GM10248 (cell line): ENCODE results near the gene CYP2A6.

Source experiments
- CTCF ChIA-PET: fragments of 300-600 bp; sonication (Branson Sonifier 250); formaldehyde crosslinking; extraction: SDS; loops from one replicate; lab custom pipeline; 2021; ENCODE audit warnings: antibody characterized with exemption; lab: Yijun Ruan, JAX
- POLR2A ChIA-PET: fragments of 350-650 bp; sonication (Branson Sonifier 250); formaldehyde crosslinking; extraction: SDS; loops from one replicate; lab custom pipeline; 2020; ENCODE audit warnings: antibody characterized with exemption; lab: Yijun Ruan, JAX
- DNase-seq: peaks from one replicate; pipeline ENCODE4 v3.0.0; 2012; ENCODE audit errors: extremely low spot score
- TF ChIP-seq, protein P1 (sequence below): IDR thresholded peaks from 2 replicates; pipeline ENCODE4 v1.5.1; 2012; ENCODE audit warnings: mild to moderate bottlenecking, low read depth; ENCODE audit errors: extremely low read depth, missing control alignments, control extremely low read depth

CYP2A6 gene

DNA sequence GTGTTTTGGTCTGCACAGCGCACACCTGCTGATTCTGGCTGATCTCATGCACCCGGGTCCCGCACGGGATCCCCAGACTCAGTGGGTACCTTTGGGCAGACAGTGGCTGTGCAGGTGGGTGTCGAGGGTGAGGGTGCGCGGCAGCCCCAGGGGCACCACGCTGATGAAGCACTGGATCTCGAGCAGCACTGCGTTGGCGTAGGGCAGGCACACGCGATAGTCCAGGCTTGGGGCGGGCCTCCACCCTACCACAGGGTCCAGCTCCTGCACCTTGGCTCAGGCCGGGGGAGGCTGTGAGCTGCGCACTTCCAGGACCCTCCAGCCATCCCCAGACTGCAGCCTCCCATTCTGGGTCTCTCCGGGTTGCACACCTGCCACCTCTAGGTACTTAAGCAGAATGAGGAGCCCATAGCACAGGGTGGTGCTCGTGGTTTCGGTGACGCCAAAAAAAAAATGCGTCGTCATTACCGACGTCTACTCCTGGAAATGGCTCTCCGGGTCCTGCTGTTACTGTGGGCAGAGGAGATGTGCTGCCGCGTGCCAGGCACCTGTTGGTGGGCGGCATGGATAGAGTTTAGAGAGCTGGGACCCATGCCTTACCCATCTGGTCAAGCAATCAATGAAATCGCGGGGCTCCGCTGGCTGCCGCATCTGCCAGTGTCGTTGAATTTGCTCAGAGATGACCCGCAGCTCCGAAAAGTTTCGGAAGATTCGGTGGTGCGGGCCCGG lies 40.7 kb downstream of the CYP2A6 start:
- TF ChIP-seq, protein P1, sequence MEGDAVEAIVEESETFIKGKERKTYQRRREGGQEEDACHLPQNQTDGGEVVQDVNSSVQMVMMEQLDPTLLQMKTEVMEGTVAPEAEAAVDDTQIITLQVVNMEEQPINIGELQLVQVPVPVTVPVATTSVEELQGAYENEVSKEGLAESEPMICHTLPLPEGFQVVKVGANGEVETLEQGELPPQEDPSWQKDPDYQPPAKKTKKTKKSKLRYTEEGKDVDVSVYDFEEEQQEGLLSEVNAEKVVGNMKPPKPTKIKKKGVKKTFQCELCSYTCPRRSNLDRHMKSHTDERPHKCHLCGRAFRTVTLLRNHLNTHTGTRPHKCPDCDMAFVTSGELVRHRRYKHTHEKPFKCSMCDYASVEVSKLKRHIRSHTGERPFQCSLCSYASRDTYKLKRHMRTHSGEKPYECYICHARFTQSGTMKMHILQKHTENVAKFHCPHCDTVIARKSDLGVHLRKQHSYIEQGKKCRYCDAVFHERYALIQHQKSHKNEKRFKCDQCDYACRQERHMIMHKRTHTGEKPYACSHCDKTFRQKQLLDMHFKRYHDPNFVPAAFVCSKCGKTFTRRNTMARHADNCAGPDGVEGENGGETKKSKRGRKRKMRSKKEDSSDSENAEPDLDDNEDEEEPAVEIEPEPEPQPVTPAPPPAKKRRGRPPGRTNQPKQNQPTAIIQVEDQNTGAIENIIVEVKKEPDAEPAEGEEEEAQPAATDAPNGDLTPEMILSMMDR: no peak
- ChIA-PET POLR2A (no interaction called here), CTCF (interaction anchor here (0.8 to 2.2 kb wide), 3 partner anchors 10 to 146 kb away, joined by 3 to 9 read pairs (median 4); no protein-coding TSS in a partner anchor)

DNA sequence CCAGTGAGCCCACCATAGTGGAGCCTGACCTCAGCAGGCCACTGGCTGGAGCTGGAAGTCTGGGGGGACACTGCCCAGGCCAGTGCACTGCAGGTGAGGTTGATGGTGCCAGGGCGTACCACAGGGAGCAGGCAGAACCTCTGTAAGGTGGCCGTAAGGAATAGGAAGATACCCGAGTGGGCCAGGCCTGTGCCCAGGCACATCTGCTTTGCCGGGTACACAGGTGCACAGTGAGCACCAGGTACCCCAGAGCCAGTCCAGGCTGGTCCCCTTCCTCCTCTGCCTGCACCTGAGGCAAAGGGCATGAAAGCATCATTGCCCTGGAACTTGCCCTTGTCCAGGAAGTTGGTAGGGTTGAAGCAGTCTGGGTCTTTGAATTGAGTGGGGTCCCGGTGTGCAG lies 41.8 kb downstream of the CYP2A6 start:
- ChIA-PET CTCF (interaction anchor here (0.6 to 2.2 kb wide), 5 partner anchors 11 to 145 kb away, joined by 3 to 9 read pairs (median 4); partner anchors contain the start of gene RAB4B), POLR2A (no interaction called here)
- no peak for DNase-seq
- TF ChIP-seq, protein P1: no peak

More for the DNA sequence above, 40.7 kb downstream of the CYP2A6 start:
- DNase-seq: no peak

DNA sequence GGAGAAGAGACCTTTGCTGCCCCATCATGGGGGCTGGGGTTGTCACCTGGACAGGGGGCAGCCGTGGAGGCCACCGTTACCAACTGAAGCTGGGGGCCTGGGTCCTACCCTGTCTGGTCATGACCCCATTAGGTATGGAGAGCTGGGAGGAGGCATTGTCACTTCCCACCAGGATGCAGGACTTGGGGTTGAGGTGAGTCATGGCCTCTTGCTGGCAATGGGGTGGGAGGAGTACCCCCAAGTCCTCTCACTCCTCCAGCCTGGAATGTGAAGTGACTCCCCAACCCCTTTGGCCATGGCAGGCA lies 42.3 kb downstream of the CYP2A6 start:
- TF ChIP-seq, protein P1: no peak
- POLR2A ChIA-PET: no interaction called here
- DNase-seq: no peak
- CTCF ChIA-PET: interaction anchor here (0.6 to 2.2 kb wide), 7 partner anchors 9 to 145 kb away, joined by 3 to 9 read pairs (median 4); partner anchors contain the start of genes EGLN2 and RAB4B

DNA sequence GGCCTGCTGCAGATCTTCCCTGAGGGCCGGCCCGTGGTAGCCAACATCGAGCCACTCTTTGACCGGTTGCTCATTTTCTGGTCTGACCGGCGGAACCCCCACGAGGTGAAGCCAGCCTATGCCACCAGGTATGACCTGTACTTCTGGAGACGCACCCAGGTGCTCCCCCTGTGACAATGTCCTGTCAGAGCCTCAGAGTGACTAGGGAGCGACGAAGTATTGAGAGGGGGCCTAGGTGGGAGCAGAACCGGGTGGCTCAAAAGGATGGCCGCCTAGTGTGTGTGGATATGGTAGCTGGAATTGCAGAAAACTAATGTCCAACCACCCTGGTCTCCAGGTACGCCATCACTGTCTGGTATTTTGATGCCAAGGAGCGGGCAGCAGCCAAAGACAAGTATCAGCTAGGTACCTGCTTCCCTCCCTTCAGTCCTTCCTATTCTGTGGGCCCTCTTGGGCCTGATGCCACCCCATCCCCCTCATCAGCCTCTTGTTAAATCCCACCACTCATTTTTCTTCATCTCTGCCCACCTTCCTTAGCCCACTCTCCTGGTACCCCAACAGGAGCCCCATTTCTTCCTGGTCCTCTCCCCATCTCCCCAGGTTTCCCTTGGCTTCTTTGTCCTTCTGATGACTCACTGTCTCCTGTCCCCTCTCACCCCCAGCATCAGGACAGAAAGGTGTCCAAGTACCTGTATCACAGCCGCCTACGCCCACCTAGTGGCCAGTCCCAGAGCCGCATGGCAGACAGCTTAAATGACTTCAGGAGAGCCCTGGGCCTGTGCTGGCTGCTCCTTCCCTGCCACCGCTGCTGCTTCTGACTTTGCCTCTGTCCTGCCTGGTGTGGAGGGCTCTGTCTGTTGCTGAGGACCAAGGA lies 42.9 kb downstream of the CYP2A6 start:
- POLR2A ChIA-PET: interaction anchor here (1.0 kb wide), 1 partner anchor 29 kb away, joined by 3 read pairs; no protein-coding TSS in a partner anchor
- no peak for DNase-seq
- TF ChIP-seq, protein P1: peak; percentile 23
- CTCF ChIA-PET: interaction anchor here (1.0 to 2.6 kb wide), 17 partner anchors 9 to 145 kb away, joined by 3 to 14 read pairs (median 5); partner anchors contain the start of genes ACTMAP, EGLN2, RAB4B and SNRPA

DNA sequence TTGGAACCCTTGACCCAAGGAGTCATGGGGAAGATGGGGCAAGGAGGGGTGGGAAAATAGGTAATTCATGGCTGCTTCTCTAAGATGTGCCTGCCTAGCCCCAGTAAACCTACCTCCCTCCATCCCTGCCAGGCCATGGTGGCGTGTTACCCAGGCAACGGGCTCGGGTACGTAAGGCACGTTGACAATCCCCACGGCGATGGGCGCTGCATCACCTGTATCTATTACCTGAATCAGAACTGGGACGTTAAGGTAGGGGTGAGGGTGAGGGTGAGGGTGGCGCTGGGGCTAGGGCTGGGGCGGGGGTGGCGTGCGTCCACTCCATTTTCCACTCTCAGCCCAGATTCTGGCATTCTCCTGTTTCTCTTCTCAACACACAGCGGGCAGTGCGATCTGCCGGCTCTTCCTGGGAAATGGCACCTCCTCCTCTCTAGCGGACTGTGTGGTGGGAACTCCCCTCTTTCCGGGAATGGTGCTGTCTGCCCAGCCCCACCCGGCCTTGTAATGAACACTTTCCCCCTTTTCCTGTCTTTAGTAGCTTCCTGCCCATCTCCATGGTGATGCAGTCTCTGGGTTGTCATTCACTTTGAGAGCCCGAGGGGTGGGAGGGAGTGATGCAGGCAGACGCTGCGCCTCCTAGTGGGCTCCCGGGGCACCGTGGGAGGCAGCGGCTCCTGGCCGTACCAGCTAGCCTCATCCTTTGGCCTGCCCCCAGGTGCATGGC lies 43.7 kb downstream of the CYP2A6 start:
- TF ChIP-seq, protein P1: peak; percentile 72
- peak; percentile 74 for DNase-seq
- ChIA-PET POLR2A (interaction anchor here (1.0 kb wide), 1 partner anchor 28 kb away, joined by 3 read pairs; no protein-coding TSS in a partner anchor), CTCF (interaction anchor here (0.5 to 2.6 kb wide), 22 partner anchors 8 to 207 kb away, joined by 3 to 14 read pairs (median 4); partner anchors contain the start of genes ACTMAP, COQ8B, EGLN2 and RAB4B)
